SK-N-SH treated with all-trans-retinoic acid at 6 μM for 48 hours (cell line): Measurements from ENCODE around the gene ZNF624.
"Not testable (repeated sequence)": the region's sequence is repeated elsewhere in the genome, so short reads cannot be mapped to it uniquely, and the experiment has no call there.

Experiments used
- ATAC-seq: fragments of 200-7000 bp; cut with Tn5 transposase; 3 replicates; pipeline ENCODE4 v1.9.1; 2020; ENCODE audit warnings: mild to moderate bottlenecking, moderate library complexity
- ARNTL ChIP-seq: fragments of 450-650 bp; formaldehyde crosslinking; IDR thresholded peaks from 2 replicates; pipeline ENCODE4 v1.5.0; 2020; ENCODE audit warnings: low read depth, mild to moderate bottlenecking, moderate library complexity, borderline replicate concordance
- BACH2 ChIP-seq: fragments of 250-450 bp; sonication (Bioruptor Pico); IDR thresholded peaks from 2 replicates; pipeline ENCODE4 v1.9.0; 2021; ENCODE audit warnings: mild to moderate bottlenecking, borderline replicate concordance
- CSDC2 ChIP-seq: fragments of 250-450 bp; sonication (Bioruptor Pico); IDR thresholded peaks from 2 replicates; pipeline ENCODE4 v1.5.0; 2020; ENCODE audit warnings: mild to moderate bottlenecking, moderate library complexity
- GLIS3 ChIP-seq: fragments of 250-450 bp; sonication (Bioruptor Pico); IDR thresholded peaks from 2 replicates; pipeline ENCODE4 v1.5.0; 2020; ENCODE audit warnings: mild to moderate bottlenecking, moderate library complexity
- ISL1 ChIP-seq: fragments of 250-450 bp; sonication (Bioruptor Pico); IDR thresholded peaks from 2 replicates; pipeline ENCODE4 v2.1.2; 2022; ENCODE audit warnings: mild to moderate bottlenecking, moderate library complexity
- POU6F1 ChIP-seq: fragments of 250-450 bp; sonication (Bioruptor Pico); IDR thresholded peaks from 2 replicates; pipeline ENCODE4 v1.8.0; 2021; ENCODE audit warnings: low read depth, mild to moderate bottlenecking, moderate library complexity, borderline replicate concordance
- PPARA ChIP-seq: fragments of 250-450 bp; sonication (Bioruptor Pico); IDR thresholded peaks from 2 replicates; pipeline ENCODE4 v1.5.0; 2020; ENCODE audit warnings: mild to moderate bottlenecking, borderline replicate concordance
- RARB ChIP-seq: fragments of 250-450 bp; sonication (Bioruptor Pico); IDR thresholded peaks from 2 replicates; pipeline ENCODE4 v1.8.0; 2021; ENCODE audit warnings: mild to moderate bottlenecking, moderate library complexity
- TCF4 ChIP-seq: fragments of 250-450 bp; sonication (Bioruptor Pico); IDR thresholded peaks from 2 replicates; pipeline ENCODE4 v1.8.0; 2021; ENCODE audit warnings: mild to moderate bottlenecking, moderate library complexity, borderline replicate concordance
- ZFP3 ChIP-seq: fragments of 250-450 bp; sonication (Bioruptor Pico); IDR thresholded peaks from 2 replicates; pipeline ENCODE4 v1.5.0; 2020; ENCODE audit warnings: mild to moderate bottlenecking, moderate library complexity
- TF ChIP-seq, protein P1 (sequence below): fragments of 250-450 bp; sonication (Bioruptor Pico); IDR thresholded peaks from 2 replicates; pipeline ENCODE4 v1.8.0; 2020; ENCODE audit warnings: mild to moderate bottlenecking, moderate library complexity, borderline replicate concordance

ZNF624 gene

GRCh38 chr17:16653367-16654041 is at the start of gene ZNF624:
Gene ZNF624, minus strand, starts transcription at chr17:16653850.
- TF ChIP-seq GLIS3 (CRISPR knock-in tag) (no peak), ZFP3 (0 out of 2 replicates have a peak, but pooled peaks have one; percentile 19), CSDC2 (CRISPR knock-in tag) (no peak), ARNTL (CRISPR knock-in tag) (no peak), BACH2 (no peak), PPARA (no peak)
- TF ChIP-seq, protein P1, sequence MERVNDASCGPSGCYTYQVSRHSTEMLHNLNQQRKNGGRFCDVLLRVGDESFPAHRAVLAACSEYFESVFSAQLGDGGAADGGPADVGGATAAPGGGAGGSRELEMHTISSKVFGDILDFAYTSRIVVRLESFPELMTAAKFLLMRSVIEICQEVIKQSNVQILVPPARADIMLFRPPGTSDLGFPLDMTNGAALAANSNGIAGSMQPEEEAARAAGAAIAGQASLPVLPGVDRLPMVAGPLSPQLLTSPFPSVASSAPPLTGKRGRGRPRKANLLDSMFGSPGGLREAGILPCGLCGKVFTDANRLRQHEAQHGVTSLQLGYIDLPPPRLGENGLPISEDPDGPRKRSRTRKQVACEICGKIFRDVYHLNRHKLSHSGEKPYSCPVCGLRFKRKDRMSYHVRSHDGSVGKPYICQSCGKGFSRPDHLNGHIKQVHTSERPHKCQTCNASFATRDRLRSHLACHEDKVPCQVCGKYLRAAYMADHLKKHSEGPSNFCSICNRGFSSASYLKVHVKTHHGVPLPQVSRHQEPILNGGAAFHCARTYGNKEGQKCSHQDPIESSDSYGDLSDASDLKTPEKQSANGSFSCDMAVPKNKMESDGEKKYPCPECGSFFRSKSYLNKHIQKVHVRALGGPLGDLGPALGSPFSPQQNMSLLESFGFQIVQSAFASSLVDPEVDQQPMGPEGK, result no peak
- TF ChIP-seq, all 23 proteins: peak for 1
- peak; percentile 95 for ATAC-seq

DNA sequence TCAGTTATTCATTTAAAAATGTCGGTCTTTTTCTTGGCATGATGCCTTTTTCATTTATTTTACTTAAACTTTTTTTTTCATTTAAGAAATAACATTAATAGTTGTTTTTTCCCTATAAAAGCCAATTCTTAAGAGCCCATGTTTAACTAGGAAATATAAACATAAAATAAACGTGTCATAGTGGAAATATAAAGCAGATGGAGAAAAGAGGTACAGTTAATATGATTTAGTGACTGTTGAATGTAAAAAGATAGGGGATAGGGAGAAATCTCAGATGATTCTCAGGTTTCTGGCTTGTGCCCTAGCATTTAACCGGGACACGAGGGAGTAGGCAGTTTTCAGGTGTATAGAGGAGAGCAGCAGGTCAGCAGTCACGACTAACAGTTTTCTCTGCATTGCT is 44.0 kb upstream of the ZNF624 start:
- ATAC-seq, result not testable (repeated sequence)

GRCh38 chr17:16690447-16690846 is 36.8 kb upstream of the ZNF624 start:
- not testable (repeated sequence) for ATAC-seq

DNA sequence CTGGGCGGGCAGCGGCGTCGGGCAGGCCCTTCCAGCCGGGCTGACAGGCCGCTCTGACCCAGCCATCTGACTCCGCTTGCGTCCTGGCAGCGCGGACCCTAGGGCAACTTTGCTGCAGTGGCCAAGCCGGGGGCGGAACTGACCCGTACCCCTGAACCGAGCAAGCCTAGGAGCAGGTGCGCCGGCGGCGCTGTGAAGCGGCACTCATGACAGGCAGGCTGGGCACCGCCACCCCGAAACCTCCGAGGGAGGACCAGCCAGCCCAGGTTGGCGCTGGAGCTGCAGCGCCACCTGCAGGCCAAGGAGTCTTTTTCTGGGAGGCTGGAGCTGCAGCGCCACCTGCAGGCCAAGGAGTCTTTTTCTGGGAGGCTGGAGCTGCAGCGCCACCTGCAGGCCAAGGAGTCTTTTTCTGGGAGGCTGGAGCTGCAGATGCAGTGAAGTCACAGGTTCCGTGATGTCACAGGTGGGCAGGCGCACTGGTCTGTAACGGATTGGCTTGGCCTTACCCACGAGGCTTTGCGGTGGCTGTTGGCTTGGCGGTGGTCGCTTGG is 36.2 kb upstream of the ZNF624 start, which contains the start of gene CCDC144A:
CCDC144A (plus strand) TSS at position 511 of the 551 bp plus-strand sequence. CDS start 160 bp downstream, outside the sequence.
- not testable (repeated sequence) for ATAC-seq

- not testable (repeated sequence) for ATAC-seq
These were observed 33.5 kb upstream of the ZNF624 start for GRCh38 chr17:16687151-16687550.

DNA sequence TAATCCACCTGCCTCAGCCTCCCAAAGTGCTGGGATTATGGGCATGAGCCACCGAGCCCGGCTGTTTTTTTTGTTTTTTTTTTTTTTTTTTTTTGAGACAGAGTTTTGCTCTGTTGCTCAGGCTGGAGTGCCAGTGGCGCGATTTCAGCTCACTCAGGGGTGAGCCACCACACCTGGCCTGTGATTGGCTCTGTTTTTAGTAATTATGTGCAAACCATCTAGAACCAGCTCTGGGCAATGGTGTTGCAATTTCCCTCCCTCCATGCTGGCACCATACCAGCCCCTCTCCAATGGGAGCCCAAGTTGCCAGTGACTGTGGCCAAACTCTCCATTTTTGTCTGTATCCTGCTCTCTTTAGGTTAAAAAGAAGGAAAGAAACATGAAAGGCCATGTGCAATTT is 32.4 kb upstream of the ZNF624 start:
- ATAC-seq, result not testable (repeated sequence)

DNA sequence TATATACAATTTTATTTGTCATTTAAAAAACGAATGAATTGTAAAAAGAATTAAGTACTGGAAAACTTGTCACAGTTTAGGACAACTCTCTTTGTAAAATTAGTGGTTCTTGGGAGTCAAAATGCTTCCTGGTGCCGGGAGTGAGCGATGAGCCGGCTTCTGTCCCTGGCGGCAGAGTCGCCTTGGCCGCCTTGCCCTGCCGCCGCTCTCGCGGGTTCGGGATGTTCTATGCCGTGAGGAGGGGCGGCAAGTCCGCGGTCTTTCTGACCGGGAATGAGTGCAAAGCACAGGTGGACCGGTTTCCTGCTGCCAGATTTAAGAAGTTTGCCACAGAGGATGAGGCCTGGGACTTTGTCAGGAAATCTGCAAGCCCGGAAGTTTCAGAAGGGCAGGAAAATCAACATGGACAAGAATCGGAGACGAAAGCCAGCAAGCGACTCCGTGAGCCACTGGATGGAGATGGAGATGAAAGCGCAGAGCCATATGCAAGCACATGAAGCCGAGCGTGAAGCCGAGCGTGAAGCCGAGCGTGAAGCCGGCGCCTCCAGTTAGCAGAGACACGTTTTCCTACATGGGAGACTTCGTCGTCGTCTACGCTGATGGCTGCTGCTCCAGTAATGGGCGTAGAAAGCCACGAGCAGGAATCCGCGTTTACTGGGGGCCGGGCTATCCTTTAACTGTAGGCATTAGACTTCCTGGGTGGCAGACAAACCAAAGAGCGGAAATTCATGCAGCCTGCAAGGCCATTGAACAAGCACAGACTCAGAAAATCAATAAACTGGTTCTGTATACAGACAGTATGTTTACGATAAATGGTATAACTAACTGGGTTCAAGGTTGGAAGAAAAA is 29.9 kb upstream of the ZNF624 start:
- peak; percentile 84 for ATAC-seq

GRCh38 chr17:16676676-16677268 is 23.1 kb upstream of the ZNF624 start:
- no peak for ATAC-seq
- TF ChIP-seq ZFP3 (no peak), TCF4 (peak; percentile 88; the same call in 1 of the 2 replicates)

DNA sequence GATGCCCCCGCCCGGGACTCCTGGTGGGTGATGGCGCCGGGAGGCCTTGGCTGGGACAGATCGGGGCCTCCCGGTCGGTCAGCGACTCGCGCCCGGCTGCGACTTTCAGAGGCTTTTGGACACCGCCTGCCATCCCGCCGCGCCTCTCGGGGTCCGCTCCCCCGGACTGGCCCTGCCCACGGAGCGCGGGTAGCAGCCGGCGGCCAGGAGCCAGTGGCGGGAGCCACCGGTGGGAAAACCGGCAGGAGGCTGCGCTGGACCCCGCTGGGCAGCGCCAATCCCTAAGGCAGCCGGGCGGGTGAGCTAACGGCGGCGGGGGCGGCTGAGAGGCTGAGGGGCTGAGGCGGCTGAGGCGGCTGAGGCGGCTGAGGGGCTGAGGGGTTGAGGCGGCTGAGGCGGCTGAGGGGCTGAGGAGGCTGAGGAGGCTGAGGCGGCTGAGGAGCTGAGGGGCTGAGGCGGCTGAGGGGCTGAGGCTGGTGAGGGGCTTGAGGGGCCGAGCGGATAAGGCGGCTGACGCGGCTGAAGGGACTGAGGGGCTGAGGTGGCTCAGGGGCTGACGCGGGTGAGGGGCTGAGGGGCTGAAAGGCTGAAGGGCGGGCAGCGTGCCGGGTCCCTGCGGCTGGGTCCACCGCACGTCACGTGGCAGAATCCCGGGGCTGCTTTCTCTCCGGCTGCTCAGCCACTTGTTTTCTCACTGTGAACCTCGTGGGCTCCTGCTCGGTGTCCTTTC is 13.4 kb upstream of the ZNF624 start:
- ATAC-seq, result peak; percentile 71

DNA sequence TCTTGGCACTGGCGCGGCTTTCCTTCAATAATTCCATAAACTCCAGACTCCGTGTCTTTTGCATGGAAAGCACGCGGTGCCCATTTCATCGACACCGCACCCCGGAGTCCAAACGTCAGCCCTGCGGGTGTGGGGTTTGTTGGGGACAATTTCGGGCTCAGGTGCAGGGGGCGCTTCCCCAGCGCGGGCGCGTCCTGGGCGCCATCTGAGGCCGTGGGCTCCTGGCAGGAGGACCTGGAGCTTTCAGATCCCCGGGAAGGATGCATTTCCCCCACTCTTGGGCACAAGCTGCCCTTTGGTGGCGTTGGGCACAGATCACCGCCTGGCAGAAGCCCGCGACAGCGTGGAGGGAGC is 12.9 kb upstream of the ZNF624 start:
- ATAC-seq, result not testable (repeated sequence)

DNA sequence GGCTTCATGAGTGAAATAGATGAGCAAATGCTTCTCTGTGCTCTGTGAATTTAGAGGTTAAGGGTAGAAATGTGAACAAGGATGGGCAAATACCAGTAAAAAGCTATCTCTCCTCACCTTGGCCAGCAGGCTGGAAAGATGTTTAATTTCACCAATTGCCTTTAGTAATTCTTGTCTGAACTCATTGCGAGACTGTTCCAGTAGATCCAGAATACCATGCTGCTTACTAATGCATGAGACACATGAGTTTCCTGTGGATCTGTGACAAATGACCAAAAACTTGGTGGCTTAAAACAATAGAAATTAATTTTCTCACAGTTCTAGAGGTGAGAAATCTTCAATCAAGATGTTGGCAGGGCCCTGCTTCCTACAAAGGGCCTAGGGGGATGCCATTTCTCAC is 9.3 kb upstream of the ZNF624 start:
- TF ChIP-seq RARB (CRISPR knock-in tag), result no peak
- no peak for TF ChIP-seq CSDC2 (CRISPR knock-in tag)
- no peak for TF ChIP-seq POU6F1 (CRISPR knock-in tag)
- no peak for TF ChIP-seq ISL1 (CRISPR knock-in tag)
- ATAC-seq, result no peak
